ENCODE data around the gene LSP1. TPM values are rescaled to one million over a fixed set of nuclear protein-coding genes. Genes with fewer than 3 reads are reported as not detected.
"Not testable (repeated sequence)": the region's sequence is repeated elsewhere in the genome, so short reads cannot be mapped to it uniquely, and the experiment has no call there.

The LSP1 gene

DNA sequence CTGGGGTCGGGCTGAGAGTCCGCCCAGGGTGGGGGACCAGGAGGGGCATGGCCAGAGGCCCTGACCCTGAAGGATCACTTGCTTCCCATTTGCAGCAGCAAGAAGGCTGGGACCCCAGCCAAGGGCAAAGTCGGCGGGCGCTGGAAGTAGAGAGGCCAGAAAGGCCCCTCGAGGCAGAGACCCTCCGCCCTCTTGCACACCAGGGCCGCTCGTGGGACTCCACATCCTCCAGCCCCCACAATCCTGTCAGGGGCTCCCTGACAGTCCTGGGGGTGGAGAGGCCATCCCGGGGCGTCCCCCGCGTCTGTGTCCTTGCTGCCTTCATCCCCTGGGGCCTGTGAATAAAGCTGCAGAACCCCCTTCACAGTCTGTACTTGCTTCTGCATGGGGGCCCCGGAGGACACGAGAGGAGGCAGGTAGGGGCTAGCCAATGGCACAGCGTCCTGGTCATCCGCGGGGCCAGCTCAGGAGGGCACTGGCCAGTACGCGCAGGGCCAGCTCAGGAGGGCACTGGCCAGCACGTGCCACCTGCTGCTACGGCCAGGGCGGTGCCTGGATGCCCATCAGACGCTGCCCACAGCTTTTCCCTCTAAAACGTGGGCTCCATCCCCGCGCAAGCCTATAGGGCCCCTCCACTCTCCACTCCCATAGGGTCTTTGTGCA is 85.6 kb downstream of the LSP1 start:
- no peak for DNase-seq (ENCODE audit: low read depth in 1 of 2, low spot score in 1 of 2)
- no peak overlapping the region for H3K27ac ChIP-seq (replicated peaks)
- H3K27me3 ChIP-seq (ENCODE audit: insufficient read depth, poor library complexity, severe bottlenecking), result peaks cover 5% of the 10 kb centered on the region
- no peak for TF ChIP-seq SPI1 (IDR thresholded peaks at IDR 0.05; ENCODE audit: borderline replicate concordance, low read depth)
- TF ChIP-seq POLR2AphosphoS5 (IDR thresholded peaks at IDR 0.05; ENCODE audit: low read depth), result no peak
- no peak overlapping the region for H3K4me3 ChIP-seq (replicated peaks; ENCODE audit: insufficient read depth, low read length)

DNA sequence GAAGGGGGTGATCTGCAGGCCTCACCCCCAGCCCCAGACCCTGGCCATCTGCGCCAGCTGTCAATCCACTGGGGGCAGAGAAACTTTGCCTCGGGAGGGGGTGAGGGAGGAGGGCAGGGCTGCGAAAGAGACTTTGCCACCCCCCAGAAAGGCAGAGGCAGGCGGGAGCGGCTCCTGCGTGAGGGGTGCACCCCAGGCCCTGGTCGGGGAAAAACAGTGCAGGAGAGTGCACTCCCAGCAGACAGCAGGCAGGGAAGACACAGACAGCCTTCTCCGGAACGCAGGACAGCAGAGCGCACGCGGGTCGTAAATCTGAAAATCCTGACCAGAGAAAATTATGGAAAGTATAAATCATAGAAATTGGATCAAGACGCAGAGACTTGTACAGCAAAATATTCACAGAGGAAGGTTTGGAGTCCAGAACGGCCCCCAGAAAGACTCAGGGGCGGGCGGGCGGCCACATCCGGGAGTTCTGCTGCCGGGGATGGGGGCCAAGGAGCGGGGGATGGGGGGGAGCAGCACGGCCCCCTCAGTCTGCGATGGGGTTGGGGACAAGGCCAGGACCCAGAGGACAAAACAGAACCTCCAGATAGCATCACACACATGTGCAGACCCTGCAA is 86.2 kb downstream of the LSP1 start:
- Histone ChIP-seq H3K27me3 (ENCODE audit: insufficient read depth, poor library complexity, severe bottlenecking) (peaks cover 2% of the 10 kb centered on the region), H3K4me3 (replicated peaks; ENCODE audit: insufficient read depth, low read length) (no peak overlapping the region), H3K27ac (replicated peaks) (no peak overlapping the region)
- TF ChIP-seq, protein P1, sequence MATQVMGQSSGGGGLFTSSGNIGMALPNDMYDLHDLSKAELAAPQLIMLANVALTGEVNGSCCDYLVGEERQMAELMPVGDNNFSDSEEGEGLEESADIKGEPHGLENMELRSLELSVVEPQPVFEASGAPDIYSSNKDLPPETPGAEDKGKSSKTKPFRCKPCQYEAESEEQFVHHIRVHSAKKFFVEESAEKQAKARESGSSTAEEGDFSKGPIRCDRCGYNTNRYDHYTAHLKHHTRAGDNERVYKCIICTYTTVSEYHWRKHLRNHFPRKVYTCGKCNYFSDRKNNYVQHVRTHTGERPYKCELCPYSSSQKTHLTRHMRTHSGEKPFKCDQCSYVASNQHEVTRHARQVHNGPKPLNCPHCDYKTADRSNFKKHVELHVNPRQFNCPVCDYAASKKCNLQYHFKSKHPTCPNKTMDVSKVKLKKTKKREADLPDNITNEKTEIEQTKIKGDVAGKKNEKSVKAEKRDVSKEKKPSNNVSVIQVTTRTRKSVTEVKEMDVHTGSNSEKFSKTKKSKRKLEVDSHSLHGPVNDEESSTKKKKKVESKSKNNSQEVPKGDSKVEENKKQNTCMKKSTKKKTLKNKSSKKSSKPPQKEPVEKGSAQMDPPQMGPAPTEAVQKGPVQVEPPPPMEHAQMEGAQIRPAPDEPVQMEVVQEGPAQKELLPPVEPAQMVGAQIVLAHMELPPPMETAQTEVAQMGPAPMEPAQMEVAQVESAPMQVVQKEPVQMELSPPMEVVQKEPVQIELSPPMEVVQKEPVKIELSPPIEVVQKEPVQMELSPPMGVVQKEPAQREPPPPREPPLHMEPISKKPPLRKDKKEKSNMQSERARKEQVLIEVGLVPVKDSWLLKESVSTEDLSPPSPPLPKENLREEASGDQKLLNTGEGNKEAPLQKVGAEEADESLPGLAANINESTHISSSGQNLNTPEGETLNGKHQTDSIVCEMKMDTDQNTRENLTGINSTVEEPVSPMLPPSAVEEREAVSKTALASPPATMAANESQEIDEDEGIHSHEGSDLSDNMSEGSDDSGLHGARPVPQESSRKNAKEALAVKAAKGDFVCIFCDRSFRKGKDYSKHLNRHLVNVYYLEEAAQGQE (IDR thresholded peaks at IDR 0.05; ENCODE audit: insufficient replicate concordance, low read depth), result no peak
- TF ChIP-seq SPI1 (IDR thresholded peaks at IDR 0.05; ENCODE audit: borderline replicate concordance, low read depth) (no peak), POLR2AphosphoS5 (IDR thresholded peaks at IDR 0.05; ENCODE audit: low read depth) (no peak), GABPA (IDR thresholded peaks at IDR 0.05; ENCODE audit: low read depth) (no peak)
- TF ChIP-seq, protein P2, sequence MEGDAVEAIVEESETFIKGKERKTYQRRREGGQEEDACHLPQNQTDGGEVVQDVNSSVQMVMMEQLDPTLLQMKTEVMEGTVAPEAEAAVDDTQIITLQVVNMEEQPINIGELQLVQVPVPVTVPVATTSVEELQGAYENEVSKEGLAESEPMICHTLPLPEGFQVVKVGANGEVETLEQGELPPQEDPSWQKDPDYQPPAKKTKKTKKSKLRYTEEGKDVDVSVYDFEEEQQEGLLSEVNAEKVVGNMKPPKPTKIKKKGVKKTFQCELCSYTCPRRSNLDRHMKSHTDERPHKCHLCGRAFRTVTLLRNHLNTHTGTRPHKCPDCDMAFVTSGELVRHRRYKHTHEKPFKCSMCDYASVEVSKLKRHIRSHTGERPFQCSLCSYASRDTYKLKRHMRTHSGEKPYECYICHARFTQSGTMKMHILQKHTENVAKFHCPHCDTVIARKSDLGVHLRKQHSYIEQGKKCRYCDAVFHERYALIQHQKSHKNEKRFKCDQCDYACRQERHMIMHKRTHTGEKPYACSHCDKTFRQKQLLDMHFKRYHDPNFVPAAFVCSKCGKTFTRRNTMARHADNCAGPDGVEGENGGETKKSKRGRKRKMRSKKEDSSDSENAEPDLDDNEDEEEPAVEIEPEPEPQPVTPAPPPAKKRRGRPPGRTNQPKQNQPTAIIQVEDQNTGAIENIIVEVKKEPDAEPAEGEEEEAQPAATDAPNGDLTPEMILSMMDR (IDR thresholded peaks at IDR 0.05; ENCODE audit: insufficient read depth, low read length), result no peak
- no peak for DNase-seq (ENCODE audit: low read depth in 1 of 2, low spot score in 1 of 2)

DNA sequence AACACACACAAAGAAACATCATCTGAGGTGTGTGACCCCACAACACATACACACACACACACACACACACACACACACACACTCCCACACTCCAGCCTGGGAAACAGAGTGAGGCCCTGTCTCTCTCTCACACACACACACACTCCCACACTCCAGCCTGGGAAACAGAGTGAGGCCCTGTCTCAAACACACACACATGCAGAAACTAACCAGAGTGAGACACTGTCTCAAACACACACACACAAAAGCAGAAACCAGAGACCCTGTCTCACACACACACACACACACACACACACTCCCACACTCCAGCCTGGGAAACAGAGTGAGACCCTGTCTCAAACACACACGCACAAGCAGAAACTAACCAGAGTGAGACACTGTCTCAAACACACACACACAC is 86.9 kb downstream of the LSP1 start:
- H3K4me3 ChIP-seq (replicated peaks; ENCODE audit: insufficient read depth, low read length); H3K27ac ChIP-seq (replicated peaks); DNase-seq (ENCODE audit: low read depth in 1 of 2, low spot score in 1 of 2); H3K27me3 ChIP-seq (ENCODE audit: insufficient read depth, poor library complexity, severe bottlenecking): not testable (repeated sequence)

Small RNA genes within 50 kb of the gene (microRNA-seq; reads per million reads assigned to microRNA genes)
- not detected for gene MIR4298
- gene MIR7847, result not detected
